HG03342 (cell line): ENCODE results near the gene COPE.
"Not testable (repeated sequence)": the region's sequence is repeated elsewhere in the genome, so short reads cannot be mapped to it uniquely, and the experiment has no call there.

Experiments
- ATAC-seq: cut with Tn5 transposase; IDR thresholded peaks from one replicate; pipeline ENCODE4 v1.9.1; 2021; ENCODE audit warnings: mild to moderate bottlenecking, moderate library complexity; ENCODE audit not compliant: unreplicated experiment

COPE gene

DNA sequence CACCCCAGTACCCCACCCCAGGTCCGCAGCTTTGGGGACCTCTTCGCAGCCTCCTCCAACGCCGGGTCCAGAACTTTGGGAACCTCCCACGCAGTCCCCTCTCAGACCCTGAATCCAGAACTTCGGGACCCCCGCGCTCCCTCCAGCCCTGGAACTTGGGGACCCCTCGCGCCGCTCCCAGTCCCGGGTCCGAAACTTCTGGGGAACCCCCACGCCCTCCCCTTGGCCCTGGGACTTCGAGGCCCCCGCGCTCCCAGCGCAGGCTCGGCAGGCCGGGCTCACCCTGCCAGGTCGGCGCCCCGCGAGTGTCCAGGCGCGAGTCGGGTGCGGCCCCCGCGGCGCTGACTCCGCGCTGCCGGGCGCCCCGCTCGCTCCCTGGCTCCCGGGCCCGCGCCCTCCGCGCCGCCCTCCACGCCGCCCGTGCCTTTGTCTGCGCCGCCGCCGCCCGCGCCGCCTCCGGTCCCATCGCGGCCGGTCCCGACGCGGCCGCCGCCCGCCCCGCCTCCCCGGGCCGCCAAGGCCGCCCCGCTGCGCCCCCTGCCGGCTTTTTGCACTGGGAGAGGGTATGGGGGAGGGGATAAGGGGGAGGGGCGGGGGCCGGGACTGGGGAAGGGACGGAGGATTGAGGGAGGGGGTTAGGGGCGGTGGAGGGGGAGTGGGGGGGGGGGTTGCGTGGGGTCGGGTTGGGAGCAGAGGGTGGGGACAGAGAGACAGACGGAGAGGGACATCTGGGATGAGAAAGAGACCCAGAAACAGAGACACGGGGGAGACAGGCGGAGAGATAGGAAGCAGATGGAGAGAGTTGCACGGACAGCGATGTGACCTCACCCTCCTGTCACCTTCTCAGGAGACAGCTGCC, 21.8 kb upstream of the COPE start, which contains the start of gene HOMER3:
Gene HOMER3, minus strand, starts transcription at position 449 of the 859 bp plus-strand sequence. CDS start 2,235 bp downstream, outside the sequence.
- ATAC-seq: no peak

GRCh38 chr19:18939922-18940768, 21.0 kb upstream of the COPE start:
- ATAC-seq: no peak

DNA sequence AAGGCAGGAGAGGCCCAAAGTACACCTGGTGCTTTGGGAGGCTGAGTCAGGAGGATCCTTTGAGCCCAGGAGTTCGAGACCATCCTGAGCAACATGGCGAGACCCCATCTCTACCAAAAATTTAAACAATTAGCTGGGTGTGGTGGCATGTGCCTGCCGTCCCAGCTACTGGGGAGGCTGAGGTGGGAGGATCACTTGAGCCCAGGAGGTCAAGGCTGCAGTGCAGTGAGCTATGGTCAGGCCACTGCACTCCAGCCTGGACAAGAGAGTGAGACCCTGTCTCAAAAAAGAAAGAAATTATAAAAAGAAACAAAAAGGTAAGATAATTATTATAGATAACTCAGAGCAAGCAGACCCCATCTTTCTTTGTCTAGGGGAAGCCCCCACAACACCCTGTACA, 20.0 kb upstream of the COPE start:
- ATAC-seq: no peak

- ATAC-seq: no peak
These were observed 14.1 kb upstream of the COPE start for GRCh38 chr19:18933297-18933696.

- no peak for ATAC-seq
These were observed 13.1 kb upstream of the COPE start for GRCh38 chr19:18932216-18932841.

GRCh38 chr19:18931316-18932162, 12.4 kb upstream of the COPE start:
- no peak for ATAC-seq

DNA sequence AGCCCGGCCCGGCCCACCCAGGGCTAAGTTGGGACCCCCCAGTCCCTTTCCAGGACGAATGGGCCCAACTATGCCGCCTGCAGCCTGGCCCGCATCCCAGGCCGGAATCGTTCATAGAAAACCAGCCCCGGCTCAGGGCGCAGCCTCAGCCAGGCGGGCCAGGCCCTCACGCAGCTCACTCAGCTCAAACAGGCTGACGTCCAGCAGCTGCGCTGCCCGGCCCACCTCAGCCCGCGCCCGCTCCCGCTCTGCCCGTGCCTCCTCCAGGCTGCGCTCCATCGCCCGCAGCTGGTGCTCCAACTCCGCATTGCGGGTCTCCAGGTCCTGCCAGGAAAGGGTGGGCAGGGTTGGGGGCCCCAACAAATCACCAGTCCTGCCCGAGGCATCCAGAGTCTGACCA, 10.1 kb upstream of the COPE start:
- no peak for ATAC-seq

DNA sequence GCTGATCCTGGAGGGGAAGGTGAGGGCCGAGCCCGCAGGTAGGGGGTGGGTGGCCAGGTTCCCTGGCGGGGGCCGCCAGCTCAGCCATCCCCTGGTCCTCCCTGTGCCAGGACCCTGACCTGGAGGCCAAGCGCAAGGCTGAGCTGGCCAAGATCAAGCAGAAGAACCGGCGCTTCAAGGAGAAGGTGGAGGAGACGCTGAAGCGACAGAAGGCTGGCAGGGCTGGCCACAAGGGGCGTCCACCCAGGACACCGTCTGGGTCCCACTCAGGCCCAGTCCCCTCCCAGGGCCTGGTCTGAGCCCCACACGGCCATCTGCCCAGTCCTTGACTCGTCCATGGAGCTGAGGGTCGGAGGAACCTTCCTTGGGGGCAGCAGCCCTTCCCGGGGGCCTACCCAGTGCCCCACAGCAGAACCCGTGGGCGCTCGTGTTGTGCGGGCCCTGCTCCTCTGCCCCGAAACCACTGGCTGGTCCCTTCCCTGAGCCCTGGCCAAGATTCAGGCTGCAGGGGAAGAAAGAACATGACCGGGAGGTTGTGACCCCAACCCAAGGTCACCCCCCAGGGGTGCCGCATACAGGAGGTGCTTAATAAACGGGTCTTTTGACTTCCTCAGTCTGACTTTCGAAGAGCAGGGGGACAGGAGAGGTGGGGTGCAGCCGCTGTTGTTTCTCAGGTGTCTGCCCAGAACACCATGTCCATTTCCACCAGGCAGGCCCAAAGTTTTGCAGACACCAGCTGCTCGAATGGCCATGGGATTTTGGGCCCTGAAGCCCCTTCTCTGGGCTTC, 9.0 kb upstream of the COPE start:
- ATAC-seq: no peak

DNA sequence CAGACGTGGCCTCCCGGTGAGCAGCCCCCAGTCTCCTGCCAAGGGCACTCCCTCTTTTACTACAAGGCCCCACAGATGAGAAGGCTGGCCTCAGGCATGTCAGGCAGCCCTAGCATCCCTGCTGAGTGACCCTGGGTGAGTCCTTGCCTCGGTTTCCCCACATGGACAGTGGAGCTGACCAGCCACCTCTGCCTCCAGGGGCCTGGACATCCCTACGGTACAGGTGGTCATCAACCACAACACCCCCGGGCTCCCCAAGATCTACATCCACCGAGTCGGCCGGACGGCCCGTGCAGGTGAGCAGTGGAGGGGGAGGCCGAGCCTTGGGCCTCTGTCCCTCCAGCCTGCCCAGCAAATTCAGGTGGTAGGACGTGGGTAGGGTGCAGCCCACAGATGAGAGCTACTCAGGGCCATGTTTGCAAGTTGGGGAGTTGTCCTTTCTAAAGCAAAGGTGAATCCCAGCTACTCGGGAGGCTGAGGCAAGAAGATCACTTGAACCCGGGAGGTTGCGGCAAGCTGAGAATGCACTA, 5.6 kb upstream of the COPE start:
- ATAC-seq: no peak

GRCh38 chr19:18922228-18922985, 3.2 kb upstream of the COPE start:
- ATAC-seq: no peak

- ATAC-seq: no peak
These were observed 2.4 kb upstream of the COPE start for GRCh38 chr19:18921593-18921992.

- ATAC-seq: no peak
These were observed 1.2 kb upstream of the COPE start for GRCh38 chr19:18920400-18920799.

- ATAC-seq: no peak
These were observed 670 bp upstream of the COPE start for GRCh38 chr19:18919900-18920214.

DNA sequence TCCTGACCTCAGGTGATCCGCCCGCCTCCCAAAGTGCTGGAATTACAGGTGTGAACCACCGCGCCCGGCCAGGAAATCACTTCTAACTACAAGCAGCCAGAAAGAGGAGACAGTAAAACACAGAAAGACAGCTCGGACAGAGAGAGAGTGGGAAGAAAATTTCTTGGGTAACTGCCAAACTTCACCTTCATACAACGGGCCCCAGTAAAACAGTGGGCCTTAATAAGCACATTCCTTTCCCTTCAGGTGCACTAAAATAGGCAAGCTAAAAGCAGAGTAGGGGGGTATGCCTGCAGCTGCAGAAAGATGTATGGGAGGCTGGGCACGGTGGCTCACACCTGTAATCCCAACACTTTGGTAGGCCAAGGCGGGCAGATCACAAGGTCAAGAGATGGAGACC, 1.6 kb downstream of the COPE start:
- not testable (repeated sequence) for ATAC-seq

DNA sequence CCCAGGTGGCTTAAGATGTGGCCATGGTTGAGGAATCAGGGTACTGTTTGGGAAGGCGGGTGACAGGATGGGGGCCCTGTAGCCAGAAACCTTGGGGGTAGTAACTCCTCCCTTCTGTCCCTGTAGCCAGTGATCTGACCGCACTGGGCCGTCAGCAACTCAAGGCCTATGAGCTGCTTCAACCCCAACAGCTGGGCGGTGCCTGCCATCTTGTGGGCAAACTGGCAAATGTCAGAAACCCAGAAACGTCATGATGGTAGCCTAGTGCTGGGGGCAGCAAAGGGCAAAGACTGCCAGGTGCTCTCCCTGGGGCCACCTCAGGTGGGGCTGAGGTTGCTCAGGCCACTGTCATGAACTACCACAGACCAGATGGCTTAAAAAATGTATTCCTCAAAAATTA, 3.5 kb downstream of the COPE start:
- no peak for ATAC-seq

GRCh38 chr19:18913466-18913865, 5.7 kb downstream of the COPE start:
- no peak for ATAC-seq

DNA sequence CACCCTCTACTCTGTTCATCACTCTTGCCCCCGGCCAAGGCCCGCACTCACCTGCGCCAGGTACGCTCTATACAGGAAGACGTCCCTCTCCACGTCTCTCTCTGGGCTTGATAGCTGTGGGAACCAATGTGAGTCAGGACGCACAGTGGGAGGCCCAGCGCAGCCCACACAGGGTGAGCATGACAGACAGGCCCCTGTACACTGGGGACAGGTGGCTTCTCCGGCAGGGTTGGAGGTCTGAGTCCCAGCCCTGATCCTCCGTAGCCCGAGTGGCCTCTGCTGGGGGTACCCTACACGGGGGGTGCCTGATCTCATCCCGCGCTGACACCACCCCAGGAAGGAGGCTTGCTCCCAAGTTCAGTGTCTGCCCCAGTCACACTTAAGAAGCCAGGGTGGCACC, 6.3 kb downstream of the COPE start:
- ATAC-seq: no peak

GRCh38 chr19:18910801-18911436, 8.3 kb downstream of the COPE start:
- ATAC-seq: no peak
